Fibroblast of skin of left biceps (primary cell): ENCODE results near the gene CRYGA.
A peak's percentile ranks its signal among the peaks of the same experiment; 100 is the strongest.

Experiments
- DNase-seq, 2 experiments: peaks; one replicate each; pipeline ENCODE4 v3.0.0-alpha.2; 2013; ENCODE audit warnings: low read depth in 2 of 2

The CRYGA gene

GRCh38 chr2:208163489-208163888 lies at the start of gene CRYGA:
TSS of gene CRYGA (minus strand) at chr2:208163589. CDS start at chr2:208163556, 33 bp downstream.
- no peak for DNase-seq

DNA sequence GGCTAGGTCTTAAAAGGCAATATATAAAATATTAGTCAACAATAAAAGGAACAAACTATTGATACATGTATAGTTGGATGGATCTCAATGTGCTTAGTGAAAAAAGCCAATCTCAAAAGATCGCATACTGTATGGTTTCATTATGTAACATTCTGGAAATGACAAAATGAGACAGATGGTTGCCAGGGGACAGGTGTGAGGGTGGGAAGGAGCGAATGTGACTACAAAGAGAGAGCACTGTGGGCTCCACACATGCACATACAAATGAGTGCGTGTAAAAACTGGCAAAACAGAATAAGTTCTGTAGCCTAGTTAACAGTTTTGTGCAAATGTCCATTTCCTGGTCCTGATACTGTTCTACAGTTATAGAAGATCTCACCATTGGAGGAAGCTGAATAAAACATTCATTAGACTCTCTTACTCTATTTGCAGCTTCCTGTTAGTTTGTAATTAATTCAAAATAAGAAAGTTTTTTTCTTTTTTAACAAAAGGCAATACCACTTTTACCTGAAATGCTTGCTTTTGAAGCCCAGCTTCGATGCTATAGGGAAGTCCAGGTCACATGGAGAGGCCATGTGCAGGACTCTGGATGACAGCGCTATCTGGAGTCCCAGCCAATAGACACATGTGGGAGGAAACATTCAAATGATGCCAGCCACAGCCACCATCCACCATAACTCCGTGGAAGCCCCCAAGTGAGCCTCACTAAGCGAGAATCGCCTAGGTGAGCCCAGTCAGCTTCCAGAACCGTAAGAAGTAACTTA lies 47.5 kb upstream of the CRYGA start:
- DNase-seq = no peak

DNA sequence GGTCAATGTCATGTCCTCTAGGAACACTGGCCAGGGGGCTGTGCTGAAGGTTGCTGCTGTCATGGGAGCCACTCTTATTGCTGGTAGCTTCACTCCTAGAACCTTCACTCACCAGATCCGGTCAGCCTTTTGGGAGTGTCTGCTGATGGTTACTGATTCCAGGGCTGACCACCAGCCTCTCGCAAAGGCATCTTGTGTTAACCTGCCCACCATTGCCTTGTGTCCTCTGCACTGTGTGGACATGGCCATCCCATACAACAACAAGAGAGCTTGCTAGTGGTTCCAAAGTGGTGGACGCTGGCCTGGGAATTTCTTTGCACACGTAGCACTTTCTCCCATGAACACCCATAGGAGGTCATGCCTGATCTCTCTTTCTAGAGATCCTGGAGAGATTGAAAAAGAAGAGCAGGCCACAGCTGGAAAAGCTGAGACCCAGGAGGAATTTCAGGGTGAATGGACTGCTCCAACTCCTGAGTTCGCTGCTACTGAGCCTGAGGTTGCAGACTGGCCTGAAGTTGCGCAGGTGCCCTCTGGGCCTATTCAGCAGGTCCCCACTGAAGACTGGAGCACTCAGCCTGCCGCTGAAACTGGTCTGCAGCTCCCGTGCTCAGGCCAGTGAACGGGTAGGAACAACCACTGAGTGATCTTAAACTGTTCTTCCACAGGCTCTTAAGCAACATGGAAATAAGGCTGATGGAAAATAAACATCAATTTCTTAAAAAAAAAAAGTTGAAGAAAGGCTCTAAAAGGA lies 45.1 kb upstream of the CRYGA start:
- DNase-seq = no peak

DNA sequence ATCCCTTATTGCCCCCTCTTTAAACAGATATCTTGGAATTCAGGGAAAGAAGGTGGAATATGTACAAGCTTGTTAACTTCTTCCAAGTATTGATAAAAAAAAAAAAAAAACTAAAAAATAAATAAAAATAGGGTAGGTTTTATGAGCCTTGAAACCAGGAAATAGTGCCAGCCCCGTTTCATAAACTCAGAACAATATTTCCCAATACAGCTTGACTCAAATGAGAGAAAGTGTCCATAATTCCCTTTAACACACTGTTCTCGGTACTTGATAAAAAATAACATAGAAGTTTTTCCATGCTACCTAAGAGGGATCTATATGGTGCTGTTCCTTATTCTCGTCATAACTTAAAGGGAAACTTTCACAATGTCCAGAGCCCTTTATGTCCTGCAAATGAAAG lies 44.4 kb upstream of the CRYGA start:
- no peak for DNase-seq

DNA sequence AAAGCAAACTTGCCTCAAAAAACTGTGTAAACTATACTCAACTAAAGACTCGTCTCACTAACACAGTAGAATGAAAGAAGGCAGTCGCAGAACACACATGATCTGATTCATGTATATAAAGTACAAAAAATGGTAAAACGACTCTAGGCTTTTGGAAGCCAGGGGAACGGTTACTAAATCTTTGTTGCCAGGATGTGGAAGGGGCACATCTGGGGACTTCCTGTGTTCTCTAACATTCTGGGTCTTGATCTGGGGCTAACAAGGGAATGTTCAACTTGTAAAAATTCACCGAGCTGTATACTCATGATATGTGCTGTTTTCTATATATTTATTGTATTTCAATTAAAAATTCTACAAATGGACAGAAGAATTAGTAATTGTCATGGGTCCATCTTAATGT lies 40.8 kb upstream of the CRYGA start:
- no peak for DNase-seq

- no peak for DNase-seq
Measured at GRCh38 chr2:208195531-208195930, 32.1 kb upstream of the CRYGA start.

DNA sequence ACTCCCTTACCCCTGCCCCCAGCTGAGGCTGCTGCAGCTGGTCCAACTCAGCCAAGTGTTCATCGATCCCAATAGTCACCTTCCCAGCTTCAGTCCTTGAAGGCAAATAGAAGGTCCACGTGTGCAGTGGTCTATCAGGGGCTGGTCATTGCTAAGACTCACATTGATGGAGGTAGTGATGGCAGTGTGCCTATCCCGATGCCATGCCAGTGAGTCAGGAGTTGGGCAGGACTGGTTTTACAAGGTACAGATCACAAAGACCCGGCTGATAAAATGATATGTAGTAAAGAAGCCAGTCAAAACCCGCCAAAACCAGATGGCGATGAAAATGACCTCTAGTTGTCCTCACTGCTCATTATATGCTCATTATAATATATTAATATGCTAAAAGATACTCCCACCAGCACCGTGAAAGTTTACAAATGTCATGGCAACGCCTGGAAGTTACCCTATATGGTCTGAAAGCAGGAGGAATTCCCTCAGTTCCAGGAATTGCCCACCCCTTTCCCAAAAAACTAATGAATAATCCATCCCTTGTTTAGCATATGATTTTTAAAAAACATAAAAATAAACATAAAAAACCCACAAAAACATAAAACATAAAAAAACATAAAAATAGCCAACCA lies 29.3 kb upstream of the CRYGA start:
- no peak for DNase-seq

- no peak for DNase-seq
Measured at GRCh38 chr2:208189810-208190503, 26.6 kb upstream of the CRYGA start, which contains the start of gene C2orf80. TSS of gene C2orf80 (minus strand) at chr2:208190030. CDS start at chr2:208186986, 3,044 bp downstream.

DNA sequence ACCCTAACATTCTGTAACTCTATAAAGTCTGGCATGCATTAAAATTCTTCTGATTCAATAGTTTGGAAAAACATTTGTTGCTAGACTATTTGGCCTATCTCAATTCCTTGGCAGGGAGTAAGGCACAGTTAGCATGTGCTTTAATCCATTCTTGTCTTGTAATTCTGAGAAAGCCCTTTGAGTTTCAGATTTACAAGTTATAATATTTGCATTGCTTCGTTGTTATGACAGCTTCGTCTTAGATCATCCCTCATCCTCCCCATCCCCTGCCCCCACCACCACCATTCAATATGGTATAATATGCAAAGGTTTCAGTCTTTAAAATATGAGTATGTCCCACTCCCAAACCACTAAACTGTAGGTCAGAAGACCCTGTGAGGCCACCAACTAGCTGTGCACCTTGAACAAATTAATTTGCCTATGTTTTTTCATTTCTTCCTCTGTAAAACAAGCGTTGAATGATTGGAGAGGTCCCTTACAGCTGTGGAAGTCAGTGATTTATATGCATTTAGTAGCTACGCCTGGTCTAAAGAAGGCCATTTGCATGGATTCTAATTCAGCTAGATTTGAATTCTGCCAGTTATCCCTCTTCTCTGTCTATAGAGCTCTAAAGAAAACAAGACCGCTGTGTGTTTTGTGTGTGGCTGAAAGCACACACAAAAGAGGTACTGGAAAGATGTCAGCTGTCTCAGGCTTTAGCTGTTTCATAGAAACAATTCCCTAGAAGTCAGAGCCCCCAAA lies 25.9 kb upstream of the CRYGA start:
- no peak for DNase-seq

- DNase-seq = no peak
Measured at GRCh38 chr2:208186893-208187292, 23.5 kb upstream of the CRYGA start.

DNA sequence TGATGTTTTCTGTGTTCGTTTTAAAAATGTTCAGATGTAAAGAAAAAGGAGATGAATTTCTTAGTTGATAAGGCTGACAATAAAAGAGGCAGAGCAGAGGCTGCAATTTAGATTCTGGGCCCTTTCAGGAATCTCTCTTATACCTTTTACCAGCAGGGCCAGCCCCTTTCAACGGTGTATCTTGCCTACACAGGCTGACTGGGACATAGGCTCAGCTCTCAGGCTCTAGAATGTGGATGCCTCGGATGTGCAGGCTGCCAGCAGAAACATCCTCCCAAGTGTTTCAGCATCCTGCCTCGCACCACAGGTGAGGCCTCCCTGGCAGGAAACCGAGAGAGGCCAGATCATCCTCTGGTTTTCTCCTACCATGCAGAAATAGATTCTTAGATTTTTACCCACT lies 23.1 kb upstream of the CRYGA start:
- no peak for DNase-seq

GRCh38 chr2:208183972-208184705 lies 20.8 kb upstream of the CRYGA start:
- DNase-seq = no peak

DNA sequence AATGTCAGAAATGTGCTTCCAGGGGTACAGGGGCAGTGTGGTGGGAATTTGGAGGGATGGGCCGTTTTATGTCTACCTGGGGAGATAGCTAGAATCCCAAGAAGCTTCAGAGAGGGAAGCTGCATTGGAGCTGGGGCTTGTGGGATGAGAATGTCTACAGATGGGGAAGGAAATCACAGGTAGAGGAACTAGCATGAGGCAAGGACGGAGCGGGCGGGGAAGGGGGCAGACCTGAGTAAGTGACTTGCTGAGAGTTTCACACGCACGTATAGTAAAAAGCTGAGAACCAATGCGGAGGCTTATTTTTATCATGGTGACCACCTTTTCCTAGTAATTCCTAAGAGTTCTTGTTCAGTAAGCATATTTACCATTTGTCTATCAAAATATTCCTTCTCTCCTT lies 20.1 kb upstream of the CRYGA start:
- DNase-seq = no peak

- no peak for DNase-seq
Measured at GRCh38 chr2:208182835-208183234, 19.4 kb upstream of the CRYGA start.

- DNase-seq = no peak
Measured at GRCh38 chr2:208179028-208179609, 15.7 kb upstream of the CRYGA start.

GRCh38 chr2:208175840-208176153 lies 12.4 kb upstream of the CRYGA start:
- no peak for DNase-seq

DNA sequence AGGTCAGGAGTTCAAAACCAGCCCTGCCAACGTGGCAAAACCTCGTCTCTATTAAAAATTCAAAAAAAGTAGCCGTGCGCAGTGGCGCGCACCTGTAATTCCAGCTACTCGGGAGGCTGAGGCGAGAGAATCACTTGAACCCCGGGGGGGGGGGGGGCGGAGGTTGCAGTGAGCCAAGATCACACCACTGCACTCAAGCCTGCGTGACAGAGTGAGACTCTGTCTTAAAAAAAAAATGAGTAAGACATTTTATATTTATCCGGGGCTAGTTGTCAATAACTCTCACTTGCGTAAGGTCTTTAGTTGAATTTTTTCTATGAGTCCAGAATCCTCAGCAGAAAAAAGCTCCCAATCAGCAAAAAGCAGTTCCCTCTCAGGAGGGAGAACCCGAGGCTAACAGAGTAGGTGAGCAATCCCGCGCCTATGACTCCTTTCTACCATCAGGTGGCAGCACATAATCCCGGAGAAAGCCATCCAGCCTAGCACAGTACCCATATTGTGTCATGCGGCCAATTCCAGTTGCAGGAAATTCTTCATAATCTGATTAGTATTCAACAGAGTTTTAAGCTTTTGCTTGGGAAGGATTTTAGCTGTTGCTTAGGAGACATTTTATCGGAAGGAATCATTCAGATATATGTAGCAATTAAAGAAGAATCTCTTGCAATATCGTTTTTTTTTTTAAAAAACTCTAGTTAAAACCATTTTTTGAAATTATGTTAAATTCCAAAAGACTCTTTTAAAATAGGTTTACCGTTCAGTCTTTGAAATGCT lies 11.9 kb upstream of the CRYGA start:
- peak; percentile 42 to 49 for DNase-seq

- DNase-seq = no peak
Measured at GRCh38 chr2:208174144-208174543, 10.8 kb upstream of the CRYGA start.

- no peak for DNase-seq
Measured at GRCh38 chr2:208172125-208172524, 8.7 kb upstream of the CRYGA start.
